Limb (tissue), 2 donors: ENCODE data around the gene SPATA46.

Experiments
- DNase-seq, 2 donors: peaks; one replicate each; pipeline ENCODE4 v3.0.0-alpha.2; 2016; ENCODE audit errors: extremely low spot score in 2 of 2

Gene SPATA46

DNA sequence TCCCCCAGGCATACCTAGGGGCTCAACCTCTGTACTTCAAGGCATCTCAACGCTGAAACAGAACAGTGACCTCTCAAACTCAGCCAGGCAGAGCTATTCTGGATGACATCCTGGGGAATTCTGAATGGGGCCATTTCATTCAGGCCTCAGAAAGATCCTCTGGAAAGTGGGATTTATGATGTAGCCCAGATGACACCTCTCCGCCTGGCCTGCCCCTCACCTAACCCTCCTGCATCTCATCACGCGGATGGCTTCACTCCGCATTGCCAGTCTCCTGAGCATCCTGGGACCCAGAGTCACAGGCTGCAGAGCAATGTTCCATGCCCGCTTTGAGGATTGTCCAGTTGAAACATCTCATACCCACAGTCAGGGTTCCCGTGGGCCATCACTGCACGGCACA lies 1.2 kb downstream of the SPATA46 start:
- DNase-seq = no peak

DNA sequence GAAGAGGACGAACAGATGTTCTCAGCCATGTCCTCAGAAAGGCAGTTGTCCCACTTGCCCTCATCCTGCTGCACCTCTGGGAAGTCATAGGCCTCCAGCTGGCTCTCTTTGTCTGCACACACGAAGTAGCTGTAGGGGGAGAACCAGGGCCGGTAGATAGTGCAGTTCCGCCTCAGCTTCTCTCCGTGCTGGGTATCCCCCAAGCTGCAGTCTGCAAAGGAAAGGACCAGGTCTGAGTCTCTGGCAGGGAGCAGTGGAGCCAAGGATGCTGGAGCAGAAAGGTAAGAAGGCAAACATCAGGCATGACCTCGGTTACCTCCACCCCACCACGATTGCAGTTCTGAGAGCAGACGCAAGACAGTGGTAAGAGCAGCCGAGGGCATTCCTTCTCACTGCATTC lies 2.2 kb downstream of the SPATA46 start:
- DNase-seq = no peak

DNA sequence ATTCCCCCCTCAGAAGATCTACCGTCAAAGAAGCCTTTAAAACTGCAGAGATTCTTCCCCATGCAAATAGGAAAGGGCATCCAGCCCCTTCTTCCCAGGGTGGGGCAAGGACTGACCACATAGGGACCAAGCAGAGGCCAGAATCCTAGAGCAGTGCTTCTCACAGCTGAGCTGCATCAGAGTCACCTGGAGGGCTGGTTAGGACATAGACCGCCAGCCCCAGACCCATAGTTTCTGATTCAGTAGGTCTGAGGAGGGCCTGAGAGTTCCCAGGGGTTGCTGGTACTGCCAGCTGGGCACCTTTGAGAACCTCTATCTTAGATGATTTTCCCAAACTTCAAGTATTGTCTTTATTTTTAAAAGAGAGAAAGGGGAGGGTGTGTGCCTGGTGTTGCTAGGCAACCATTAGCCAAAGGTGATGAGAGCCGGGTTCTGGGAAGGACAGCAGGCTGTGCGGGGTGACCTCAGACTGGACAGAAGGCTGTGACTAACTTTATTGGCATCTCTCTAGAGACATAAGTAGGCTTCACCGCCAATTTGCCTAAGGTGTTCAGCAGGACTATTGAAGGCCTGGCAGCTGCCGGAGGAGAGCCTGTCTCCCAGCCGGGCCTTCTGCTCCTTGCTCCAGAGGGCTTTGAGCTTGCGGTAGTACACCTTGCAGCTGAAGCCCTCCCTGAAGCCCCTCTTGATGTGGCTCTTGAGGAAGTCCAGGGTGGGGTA lies 3.0 kb downstream of the SPATA46 start:
- no peak for DNase-seq

DNA sequence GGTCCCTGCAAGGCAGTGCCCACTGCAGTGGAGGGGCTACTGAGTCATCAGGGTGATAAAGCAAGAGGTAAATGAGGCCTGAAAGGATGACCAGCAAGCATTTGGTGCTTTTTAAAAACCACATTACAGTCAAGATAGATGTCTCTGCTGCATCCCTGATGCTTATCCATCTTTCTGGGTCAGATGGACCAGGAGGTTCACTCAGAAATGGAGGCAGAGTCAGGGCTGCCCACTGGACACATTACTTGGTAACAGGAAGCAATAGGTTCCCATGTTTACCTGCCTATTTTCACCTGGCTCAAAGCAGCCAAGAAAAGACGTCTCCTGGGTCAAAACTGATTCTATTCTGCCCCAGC lies 3.6 kb downstream of the SPATA46 start:
- DNase-seq = no peak

DNA sequence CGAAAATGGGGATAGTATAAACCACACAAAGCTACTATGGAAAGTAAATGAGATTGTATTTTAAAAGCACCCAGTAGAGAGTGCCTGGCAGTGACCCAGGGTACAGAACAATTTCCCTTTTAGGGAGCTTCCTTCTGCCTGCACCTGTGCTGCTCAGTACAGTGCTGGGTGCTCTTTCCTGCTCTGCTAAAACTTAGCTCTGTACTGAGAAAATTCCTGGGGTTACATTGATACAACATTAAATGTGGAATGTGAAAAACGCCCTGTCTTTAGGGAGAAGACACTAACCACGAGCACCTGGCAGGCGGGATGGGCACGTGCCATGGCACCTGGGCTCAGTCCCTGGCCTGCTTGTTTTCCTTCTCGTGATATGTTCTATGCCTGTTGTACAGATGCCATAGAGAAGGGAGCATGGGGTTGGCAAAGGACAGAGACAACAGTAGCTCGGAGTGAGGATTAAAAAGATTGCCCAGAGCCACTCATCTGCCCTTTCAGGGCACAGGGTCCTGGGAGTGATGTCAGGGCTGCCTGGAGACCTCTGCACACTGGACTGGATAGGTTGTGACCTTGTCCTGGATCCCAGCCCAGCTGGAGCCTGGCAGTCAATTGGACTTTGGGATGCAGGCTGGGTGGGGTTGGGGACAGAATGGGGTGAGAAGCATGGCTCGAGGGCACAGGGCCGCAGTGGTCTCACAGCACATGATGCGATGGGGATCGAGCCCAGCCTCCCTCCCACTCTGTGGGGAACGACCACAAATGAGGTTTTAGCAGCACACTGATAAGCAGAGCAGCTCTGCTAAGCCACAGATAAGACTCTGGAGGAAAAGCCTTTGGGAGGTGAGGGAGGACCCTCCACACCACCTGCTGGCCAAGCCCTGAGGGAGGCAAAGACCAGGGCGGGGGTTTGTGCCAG lies 4.2 kb downstream of the SPATA46 start:
- DNase-seq = no peak

DNA sequence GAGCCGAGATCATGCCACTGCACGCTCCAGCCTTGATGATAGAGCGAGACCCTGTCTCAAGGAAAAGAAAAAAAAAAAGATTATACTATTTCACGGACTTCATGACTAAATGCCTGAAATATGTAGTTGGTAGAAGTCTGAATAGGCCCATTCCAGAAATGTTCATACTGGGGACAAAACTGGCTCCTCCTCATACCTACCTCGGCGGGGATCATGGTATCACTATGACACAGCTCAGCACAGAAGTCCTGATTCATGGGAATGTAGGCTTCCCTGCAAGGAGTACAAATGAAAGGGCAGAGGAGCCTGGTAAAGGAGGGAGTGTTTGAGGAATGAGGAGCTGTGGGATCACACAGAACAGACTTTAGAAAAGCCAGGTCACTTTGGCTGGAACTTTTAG lies 5.0 kb downstream of the SPATA46 start:
- DNase-seq = no peak

DNA sequence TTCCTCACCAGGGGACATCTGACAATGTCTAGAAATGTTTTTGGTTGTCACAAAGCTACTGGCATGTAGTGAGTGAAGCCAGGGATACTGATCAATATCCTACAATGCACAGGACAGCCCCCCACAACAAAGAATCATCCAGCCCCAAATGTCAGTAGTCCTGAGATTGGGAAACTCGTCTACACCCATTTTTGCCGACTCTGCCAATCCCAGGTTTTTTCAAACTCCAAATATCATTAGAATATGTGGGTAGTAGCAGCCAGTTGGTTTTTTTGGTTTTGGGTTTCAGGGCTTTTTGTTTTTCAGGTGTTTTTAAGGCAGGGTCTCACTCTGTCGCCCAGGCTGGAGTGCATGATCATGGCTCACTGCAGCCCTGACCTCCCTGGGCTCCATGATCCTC lies 5.9 kb downstream of the SPATA46 start:
- DNase-seq = no peak

DNA sequence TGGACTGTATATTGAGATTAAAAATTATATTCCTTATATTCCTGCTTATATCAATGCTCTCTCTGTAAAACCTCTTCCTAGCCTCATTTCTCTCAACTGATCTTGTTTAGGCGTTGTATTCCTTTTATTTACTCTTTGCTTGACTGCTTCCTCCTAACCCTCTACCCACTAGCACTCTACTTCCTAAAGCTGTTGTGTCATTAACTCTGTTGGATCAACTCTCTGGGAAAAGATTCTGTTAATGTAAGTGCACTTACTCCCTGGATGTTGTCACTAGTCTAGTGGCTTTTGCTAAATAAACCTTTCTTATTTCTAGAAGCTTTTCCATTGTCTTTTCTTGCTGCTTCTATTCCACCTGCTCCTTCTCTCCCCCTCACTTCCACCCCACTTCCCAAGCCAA lies 6.5 kb downstream of the SPATA46 start:
- no peak for DNase-seq

DNA sequence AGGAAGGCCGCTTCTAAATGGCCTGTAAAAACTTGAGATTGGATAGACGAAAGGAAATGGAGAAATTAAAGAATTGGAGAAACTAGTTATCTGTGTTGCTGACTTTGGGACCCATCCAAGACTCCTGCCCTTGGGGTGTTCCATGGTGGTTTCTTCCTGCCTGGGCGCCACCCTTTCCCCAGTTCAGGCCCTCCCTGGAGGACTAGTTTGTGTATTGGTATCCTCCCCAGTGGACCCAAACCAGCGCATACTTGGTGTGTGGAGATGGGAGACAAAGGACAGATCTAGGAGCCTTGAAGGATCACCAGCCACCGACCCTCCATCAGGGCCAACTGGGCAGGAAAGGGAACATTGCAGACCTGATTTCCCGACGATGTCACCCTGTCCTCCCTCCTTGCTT lies 7.1 kb downstream of the SPATA46 start:
- DNase-seq = no peak

DNA sequence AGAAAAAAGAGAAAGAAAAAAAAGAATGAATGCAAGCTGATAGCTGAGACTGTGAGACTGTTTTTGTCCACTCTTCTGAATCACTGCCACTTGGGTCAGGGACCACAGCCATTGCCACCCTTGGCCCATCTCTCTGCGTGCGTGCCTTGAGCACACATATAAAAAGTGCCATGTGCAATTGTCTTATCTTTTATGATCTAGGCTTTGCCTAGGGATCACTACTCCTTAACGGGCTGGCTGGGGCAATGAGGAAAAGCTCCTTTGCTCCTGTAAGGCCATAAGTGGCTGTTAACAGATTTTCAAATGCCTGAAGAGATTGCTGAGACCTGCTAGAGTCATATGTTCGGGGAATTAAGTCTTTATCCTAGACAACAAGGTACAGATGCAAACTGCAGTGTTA lies 8.2 kb downstream of the SPATA46 start:
- DNase-seq = no peak

DNA sequence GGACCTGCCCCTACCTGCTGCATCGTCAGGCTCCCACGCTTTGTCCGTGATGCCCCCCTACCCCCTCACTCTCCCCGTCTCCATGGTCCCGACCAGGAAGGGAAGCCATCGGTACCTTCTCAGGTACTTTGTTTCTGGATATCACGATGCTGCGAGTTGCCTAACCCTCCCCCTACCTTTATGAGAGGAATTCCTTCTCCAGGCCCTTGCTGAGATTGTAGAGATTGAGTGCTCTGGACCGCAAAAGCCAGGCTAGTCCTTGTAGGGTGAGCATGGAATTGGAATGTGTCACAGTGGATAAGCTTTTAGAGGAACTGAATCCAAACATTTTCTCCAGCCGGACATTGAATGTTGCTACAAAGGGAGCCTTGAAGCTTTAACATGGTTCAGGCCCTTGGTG lies 8.9 kb downstream of the SPATA46 start:
- DNase-seq = no peak

DNA sequence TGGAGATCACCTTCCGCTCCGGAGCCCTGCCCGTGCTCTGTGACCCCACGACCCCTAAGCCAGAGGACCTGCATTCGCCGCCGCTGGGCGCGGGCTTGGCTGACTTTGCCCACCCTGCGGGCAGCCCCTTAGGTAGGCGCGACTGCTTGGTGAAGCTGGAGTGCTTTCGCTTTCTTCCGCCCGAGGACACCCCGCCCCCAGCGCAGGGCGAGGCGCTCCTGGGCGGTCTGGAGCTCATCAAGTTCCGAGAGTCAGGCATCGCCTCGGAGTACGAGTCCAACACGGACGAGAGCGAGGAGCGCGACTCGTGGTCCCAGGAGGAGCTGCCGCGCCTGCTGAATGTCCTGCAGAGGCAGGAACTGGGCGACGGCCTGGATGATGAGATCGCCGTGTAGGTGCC lies 9.6 kb downstream of the SPATA46 start:
- DNase-seq = no peak

DNA sequence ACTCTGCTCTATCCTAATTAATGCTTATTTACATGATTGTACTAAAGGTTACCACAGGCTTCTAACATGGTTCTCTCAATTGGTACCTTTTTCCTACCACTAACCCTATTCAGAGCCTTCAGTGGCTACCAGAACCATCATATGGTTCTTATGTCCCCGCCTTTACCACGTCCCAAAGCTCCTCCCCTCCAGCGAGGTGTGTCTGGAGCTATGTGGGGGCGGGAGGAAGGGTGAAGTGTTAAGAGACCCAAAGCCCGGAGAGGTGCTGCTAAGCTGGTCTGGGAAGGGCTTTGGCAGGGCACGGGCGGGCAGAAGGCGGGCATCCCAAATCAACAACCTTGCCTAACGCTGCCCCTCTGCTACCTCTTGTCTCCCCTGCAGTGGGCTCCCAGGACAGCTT lies 10.0 kb downstream of the SPATA46 start:
- no peak for DNase-seq

DNA sequence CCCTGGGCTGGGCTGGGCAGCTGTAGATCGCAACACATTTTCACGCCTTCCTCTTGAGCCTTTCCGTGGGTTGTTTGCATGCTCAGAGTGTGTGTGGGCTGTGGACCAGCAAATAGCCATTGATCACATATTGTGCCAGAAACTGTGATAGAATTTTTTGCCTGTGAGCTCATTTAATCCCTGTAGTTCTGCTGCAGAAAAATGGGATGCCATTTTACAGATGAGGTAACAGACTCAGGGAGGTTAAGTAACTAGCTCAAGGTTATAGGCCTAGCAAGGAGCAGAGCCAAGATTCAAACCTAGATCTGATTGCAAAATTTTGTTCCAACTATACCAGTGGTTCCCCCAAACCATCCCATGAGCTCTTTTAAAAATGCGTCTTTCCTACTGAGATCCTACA lies 10.5 kb downstream of the SPATA46 start:
- no peak for DNase-seq

DNA sequence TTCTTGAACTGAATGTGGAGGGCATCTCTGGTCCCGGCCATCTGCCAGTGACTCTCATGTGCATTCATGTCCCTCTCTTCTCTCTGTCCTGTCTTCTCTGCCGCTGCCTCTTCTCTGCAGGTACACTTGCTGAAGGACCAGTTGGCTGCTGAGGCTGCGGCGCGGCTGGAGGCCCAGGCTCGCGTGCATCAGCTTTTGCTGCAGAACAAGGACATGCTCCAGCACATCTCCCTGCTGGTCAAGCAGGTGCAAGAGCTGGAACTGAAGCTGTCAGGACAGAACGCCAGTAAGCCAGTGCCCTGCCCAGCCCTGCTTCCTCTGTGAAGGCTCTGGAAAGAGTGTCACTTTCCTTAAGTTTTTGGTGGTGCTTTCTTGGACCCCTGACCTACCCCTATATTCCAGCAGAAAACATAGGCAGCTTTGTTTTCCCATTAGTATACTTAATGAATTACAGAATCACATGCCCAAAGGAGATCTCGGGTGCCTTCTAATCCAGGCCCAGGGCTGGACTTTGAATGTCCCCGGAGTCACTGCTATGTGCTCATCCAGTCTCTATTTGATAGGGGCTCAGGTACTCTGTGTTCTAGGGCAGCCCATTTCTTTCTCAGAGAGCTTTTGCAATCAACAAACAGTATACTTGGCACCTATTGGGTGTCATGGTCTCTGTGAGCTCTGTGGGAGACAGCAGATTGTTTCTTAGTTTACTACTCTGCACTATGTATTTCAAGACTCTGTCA lies 11.2 kb downstream of the SPATA46 start:
- no peak for DNase-seq

DNA sequence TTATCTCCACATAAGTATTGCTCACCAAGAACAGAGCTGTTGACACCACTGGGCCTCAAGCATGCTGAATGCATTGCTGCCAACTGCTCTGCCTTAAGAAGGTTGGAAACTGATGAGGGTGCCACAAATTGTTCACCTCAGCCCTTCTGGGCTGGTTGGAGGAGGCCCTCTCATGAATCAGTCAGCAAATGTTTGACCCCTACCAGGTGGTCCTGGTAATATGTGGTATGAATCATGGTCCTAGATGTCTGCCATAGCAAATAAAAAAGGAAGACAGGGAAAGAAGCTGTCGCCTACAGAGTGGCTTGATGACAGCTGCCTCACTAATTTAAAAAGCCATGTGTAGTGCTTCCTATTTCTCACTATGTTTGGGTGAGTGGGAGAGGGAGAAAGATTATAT lies 12.2 kb downstream of the SPATA46 start:
- no peak for DNase-seq

DNA sequence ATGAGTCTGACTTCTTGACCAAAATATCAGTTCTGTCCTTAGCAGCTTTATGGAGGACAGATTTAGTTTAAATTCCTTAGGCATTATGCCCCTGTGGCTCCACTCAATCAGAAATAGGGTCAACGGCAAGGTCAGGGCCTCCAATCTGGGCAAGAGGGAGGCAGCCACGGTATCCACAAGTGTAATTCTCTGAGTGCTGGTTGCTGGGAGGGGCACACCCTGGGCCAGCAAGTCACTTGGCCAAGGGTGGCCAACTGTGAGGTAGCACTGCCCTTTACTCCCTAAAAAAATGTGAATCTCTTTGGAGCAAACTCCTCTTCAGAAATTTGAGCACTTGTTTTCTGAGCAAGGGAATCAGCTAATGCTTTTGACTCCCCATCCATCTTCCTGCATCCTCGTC lies 12.8 kb downstream of the SPATA46 start:
- no peak for DNase-seq

DNA sequence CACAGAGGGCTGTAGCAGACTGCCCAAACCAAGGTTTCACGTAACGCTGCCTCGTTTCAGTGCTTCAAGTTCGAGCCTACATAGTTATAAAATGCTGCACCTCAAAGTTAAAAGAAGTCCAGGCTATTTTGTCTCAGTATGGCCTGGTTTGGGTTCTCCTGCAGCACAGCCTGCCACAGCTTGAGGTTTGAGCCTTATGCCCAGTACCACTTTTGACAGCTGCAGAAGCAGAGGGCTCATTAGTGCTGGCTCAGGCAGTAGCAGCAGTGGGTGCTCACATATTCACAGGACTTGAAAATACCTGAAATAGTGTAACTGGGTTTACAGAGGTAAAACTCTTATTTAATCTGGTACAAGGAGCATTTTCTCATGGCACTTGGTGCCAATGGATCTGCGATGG lies 15.3 kb downstream of the SPATA46 start:
- DNase-seq = no peak

DNA sequence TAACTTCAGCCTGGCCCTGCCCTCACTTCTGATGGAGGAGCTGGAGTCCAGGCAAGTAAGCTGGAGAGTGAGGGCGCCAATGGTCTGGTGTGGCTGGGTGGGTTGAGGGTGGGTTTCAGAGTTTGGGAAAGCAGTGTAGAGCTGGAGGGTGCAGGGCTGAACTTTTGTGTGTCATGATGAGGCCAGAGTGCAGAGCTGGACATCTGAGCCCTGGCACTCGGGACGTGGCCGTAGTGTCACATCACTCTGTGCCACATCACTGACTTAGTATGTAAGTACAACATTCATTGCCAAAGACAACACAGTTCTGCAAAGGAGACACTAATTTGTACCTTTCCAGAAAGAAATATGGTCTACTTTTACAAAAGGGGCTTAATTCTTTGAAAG lies 15.8 kb downstream of the SPATA46 start:
- DNase-seq = no peak

DNA sequence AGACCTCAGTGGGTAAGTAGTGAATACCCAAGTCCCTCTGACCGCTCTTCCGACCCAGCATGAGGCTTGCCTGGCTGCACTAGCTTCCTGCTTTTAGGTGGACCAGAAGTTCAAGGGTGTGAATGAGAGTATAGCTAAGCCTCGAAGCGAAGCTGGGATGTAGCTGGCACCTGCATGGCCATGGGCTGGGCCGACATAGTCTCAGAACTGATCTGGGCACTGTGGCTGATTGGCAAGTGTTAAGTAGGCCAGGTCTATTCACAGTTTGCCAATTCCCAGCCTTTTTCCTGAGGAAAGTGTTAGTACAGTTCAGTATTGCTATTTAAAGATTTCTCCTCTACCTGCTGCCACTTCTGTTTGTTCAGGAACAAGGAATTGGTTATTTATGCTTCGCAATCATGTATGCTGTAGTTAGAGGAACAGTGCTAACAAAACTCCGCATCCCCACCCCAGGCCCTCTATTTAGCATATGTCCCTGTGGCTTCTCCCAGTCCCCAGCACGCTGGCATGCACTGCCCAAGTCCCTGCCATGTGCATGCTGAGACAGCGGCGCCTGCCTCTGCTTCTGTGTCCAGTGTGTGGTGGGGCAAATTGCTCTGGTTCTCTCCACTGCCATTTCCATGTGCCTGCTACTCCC lies 16.3 kb downstream of the SPATA46 start:
- no peak for DNase-seq

DNA sequence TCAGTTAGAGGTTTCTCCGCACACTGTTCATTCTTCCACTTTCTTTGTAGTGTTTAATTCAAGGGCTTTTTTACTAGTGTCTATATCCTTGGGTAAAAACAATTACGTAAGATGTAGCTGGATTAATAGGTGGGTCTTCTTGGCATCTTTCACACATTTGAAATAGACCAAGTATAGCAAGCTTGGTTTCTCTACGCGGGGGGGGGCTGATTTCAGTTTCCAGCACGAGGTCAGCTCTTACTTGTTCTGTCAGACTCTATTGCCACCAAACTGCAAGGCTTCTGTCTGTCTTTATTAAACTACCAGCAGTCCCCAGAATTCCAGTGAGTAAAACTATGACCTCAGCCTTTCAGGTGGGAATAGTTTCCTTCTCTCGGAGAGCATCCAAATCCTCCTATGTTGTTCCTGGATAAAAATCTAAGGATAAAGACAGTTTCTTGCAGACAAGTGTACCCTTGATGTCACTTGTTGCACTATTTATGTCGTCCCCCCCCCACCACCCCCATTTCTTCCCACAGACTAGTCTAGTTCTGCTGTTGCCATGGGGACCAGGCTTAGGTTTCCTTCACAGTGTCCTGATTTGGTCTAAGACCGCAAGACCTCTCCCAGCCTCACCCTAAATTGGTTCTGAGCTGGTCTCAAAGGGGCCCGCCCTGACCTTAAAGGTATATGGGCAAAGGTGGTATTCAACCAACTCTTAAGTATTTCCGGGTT lies 17.0 kb downstream of the SPATA46 start:
- DNase-seq = no peak
